ENCODE measurements around the gene GALNT12.

GALNT12 gene

GRCh38 chr9:98832768-98833089, 25.3 kb downstream of the GALNT12 start:
- DNase-seq (ENCODE audit: low spot score): no peak

GRCh38 chr9:98833090-98833956, 25.9 kb downstream of the GALNT12 start:
- DNase-seq (ENCODE audit: low spot score): no peak

- DNase-seq (ENCODE audit: low spot score): no peak
These were observed 26.9 kb downstream of the GALNT12 start for GRCh38 chr9:98834386-98834785.

GRCh38 chr9:98836206-98836605, 28.7 kb downstream of the GALNT12 start:
- DNase-seq (ENCODE audit: low spot score): no peak

GRCh38 chr9:98837516-98837915, 30.0 kb downstream of the GALNT12 start:
- DNase-seq (ENCODE audit: low spot score): no peak

- DNase-seq (ENCODE audit: low spot score): no peak
These were observed 30.8 kb downstream of the GALNT12 start for GRCh38 chr9:98838155-98838867.

GRCh38 chr9:98838868-98839565, 31.5 kb downstream of the GALNT12 start:
- no peak for DNase-seq (ENCODE audit: low spot score)

- peak; percentile 21 for DNase-seq (ENCODE audit: low spot score)
These were observed 32.3 kb downstream of the GALNT12 start for GRCh38 chr9:98839724-98840123.

- no peak for DNase-seq (ENCODE audit: low spot score)
These were observed 35.0 kb downstream of the GALNT12 start for GRCh38 chr9:98842510-98842909.

GRCh38 chr9:98846081-98846480, 38.6 kb downstream of the GALNT12 start:
- DNase-seq (ENCODE audit: low spot score): no peak

- no peak for DNase-seq (ENCODE audit: low spot score)
These were observed 39.4 kb downstream of the GALNT12 start for GRCh38 chr9:98846879-98847278.

GRCh38 chr9:98848450-98849149, 41.1 kb downstream of the GALNT12 start:
- peak; percentile 90 for DNase-seq (ENCODE audit: low spot score)

GRCh38 chr9:98849563-98849962, 42.1 kb downstream of the GALNT12 start:
- DNase-seq (ENCODE audit: low spot score): no peak

GRCh38 chr9:98850851-98851729, 43.6 kb downstream of the GALNT12 start:
- DNase-seq (ENCODE audit: low spot score): peak; percentile 68

- no peak for DNase-seq (ENCODE audit: low spot score)
These were observed 44.4 kb downstream of the GALNT12 start for GRCh38 chr9:98851730-98852459.

GRCh38 chr9:98852460-98852734, 44.9 kb downstream of the GALNT12 start:
- DNase-seq (ENCODE audit: low spot score): no peak

GRCh38 chr9:98852961-98853360, 45.5 kb downstream of the GALNT12 start:
- DNase-seq (ENCODE audit: low spot score): no peak

GRCh38 chr9:98854266-98854665, 46.8 kb downstream of the GALNT12 start:
- DNase-seq (ENCODE audit: low spot score): no peak

GRCh38 chr9:98855592-98855991, 48.1 kb downstream of the GALNT12 start:
- DNase-seq (ENCODE audit: low spot score): no peak

- DNase-seq (ENCODE audit: low spot score): no peak
These were observed 49.5 kb downstream of the GALNT12 start for GRCh38 chr9:98856982-98857381.

GRCh38 chr9:98859941-98860340, 52.5 kb downstream of the GALNT12 start:
- DNase-seq (ENCODE audit: low spot score): no peak

Data from iPS-NIHi11 (cell line).